VCaP (cell line): Measurements from ENCODE around the gene DDX60.

Experiments used
- H3K27ac ChIP-seq: fragments of 450-650 bp; 2 replicates; pipeline ENCODE4 v1.5.1; 2017
- CTCF ChIP-seq: fragments of 450-650 bp; conservative IDR thresholded peaks from 2 replicates; pipeline ENCODE4 v1.5.1; 2017; ENCODE audit warnings: mild to moderate bottlenecking, moderate library complexity

DDX60 gene

GRCh38 chr4:168167714-168168284 is 150.8 kb downstream of the DDX60 start:
- no peak for TF ChIP-seq CTCF
- H3K27ac ChIP-seq, result peak overlapping the region; percentile 72
